ENCODE results near the gene CSTF1. TPM values are rescaled to one million over a fixed set of nuclear protein-coding genes. Genes with fewer than 3 reads are reported as not detected.

CSTF1 gene
- total and polyA plus RNA-seq, 2 of the 8 experiments (the other 6 are each of a cell fraction or from before 2014, with no cell fraction given), result 59.4 to 83.5 TPM

- Histone ChIP-seq H3K4me2 (ENCODE audit: insufficient read depth in 1 of 2, low read depth in 2 of 2, low read length in 2 of 2) (no peak overlapping the region), H3K4me3 (ENCODE audit: extremely low read depth in 1 of 4, insufficient read depth in 2 of 4, low read depth in 3 of 4, low read length in 4 of 4) (no peak overlapping the region), H3K79me1 (ENCODE audit: low read depth, low read length) (no peaks in the 10 kb centered on the region), H2AK5ac (ENCODE audit: low read depth, low read length) (no peak overlapping the region), H3K27ac (ENCODE audit: low read depth, low read length) (no peak overlapping the region), H4K5ac (ENCODE audit: insufficient read length, low read depth, low read length) (no peak overlapping the region), H3K23ac (ENCODE audit: insufficient read length) (no peak overlapping the region), H3K4me1 (replicated peaks in 1 of 4; ENCODE audit: control insufficient read depth in 3 of 4, insufficient read depth in 4 of 4, low read length in 3 of 4) (peaks cover 0 to 4% (median 1%) of the 10 kb centered on the region in 4 experiments; a peak in 4 of 7 replicates), H2BK5ac (ENCODE audit: low read depth, low read length) (no peak overlapping the region), H3K9me3 (ENCODE audit: insufficient read depth in 2 of 2, low read depth in 1 of 2, low read length in 1 of 2) (no peaks in the 10 kb centered on the region), H2BK15ac (ENCODE audit: low read length) (no peak overlapping the region), H4K20me1 (replicated peaks in 1 of 2; ENCODE audit: control insufficient read depth in 1 of 2, insufficient read depth in 2 of 2, low read length in 2 of 2) (peaks cover 0 to 2% of the 10 kb centered on the region in 2 experiments), H4K8ac (ENCODE audit: extremely low read depth, insufficient read depth, low read length) (no peak overlapping the region), H2BK120ac (replicated peaks; ENCODE audit: low read depth, low read length) (no peak overlapping the region), H3K14ac (ENCODE audit: insufficient read length) (no peak overlapping the region), H3K18ac (ENCODE audit: extremely low read depth, low read length) (no peak overlapping the region), H3K9ac (replicated peaks in 1 of 4; ENCODE audit: extremely low read depth in 1 of 4, low read depth in 3 of 4, low read length in 3 of 4) (no peak overlapping the region), H2BK12ac (ENCODE audit: low read depth, low read length) (no peak overlapping the region), H4K91ac (replicated peaks; ENCODE audit: insufficient read length, low read length) (no peak overlapping the region), H2BK20ac (ENCODE audit: low read length) (no peak overlapping the region), H3K56ac (replicated peaks; ENCODE audit: insufficient read length, low read depth, low read length) (no peak overlapping the region), H3K27me3 (replicated peaks in 1 of 4; ENCODE audit: control insufficient read depth in 3 of 4, extremely low read depth in 1 of 4, insufficient read depth in 3 of 4, low read length in 3 of 4) (peaks cover 0 to 1% (median 0%) of the 10 kb centered on the region in 4 experiments; a peak in 2 of 7 replicates), H3K79me2 (ENCODE audit: control insufficient read depth in 1 of 2, insufficient read depth in 2 of 2, low read length in 2 of 2) (no peaks in the 10 kb centered on the region), H3K4ac (replicated peaks; ENCODE audit: insufficient read length, low read depth, low read length) (no peak overlapping the region), H3K36me3 (ENCODE audit: control insufficient read depth in 2 of 4, insufficient read depth in 4 of 4, low read length in 3 of 4) (no peaks in the 10 kb centered on the region; a peak in 1 of 8 replicates), H3K23me2 (ENCODE audit: low read depth, low read length) (no peaks in the 10 kb centered on the region), H2AFZ (ENCODE audit: low read length) (no peak overlapping the region)
- FAIRE-seq (no peak), DNase-seq (ENCODE audit: low read depth in 1 of 2, low spot score in 2 of 2) (no peak)
- ChIA-PET POLR2A (ENCODE audit: partially characterized antibody) (no interaction called here), CTCF (ENCODE audit: partially characterized antibody) (interaction anchor here (1.0 to 1.7 kb wide), 2 partner anchors 9 to 129 kb away, joined by 3 to 5 read pairs; no protein-coding TSS in a partner anchor)
- WGBS, 2 experiments (ENCODE audit: extremely low coverage in 1 of 2, insufficient coverage in 1 of 2, insufficient read length in 1 of 2, insufficient replicate concordance in 2 of 2, low coverage in 1 of 2, low lambda C conversion rate in 2 of 2, missing lambda C conversion rate in 1 of 2), result 84% methylated on average over 11 of the region's 11 CpGs; no CpG with 5 or more reads in 1 of the 2 experiments
- TF ChIP-seq CTBP2 (IDR thresholded peaks at IDR 0.05; ENCODE audit: borderline replicate concordance, insufficient read depth, insufficient read length, low read length) (no peak), ATF2 (IDR thresholded peaks at IDR 0.05; ENCODE audit: low read length) (no peak), SP2 (IDR thresholded peaks at IDR 0.05; ENCODE audit: low read length) (no peak), CEBPB (IDR thresholded peaks at IDR 0.05; ENCODE audit: low read depth, low read length) (no peak), SRF (IDR thresholded peaks at IDR 0.05; ENCODE audit: low read depth, low read length) (no peak), SP1 (IDR thresholded peaks at IDR 0.05; ENCODE audit: low read depth, low read length) (no peak), TAF1 (IDR thresholded peaks at IDR 0.05; ENCODE audit: low read depth, low read length) (no peak), TBP (IDR thresholded peaks at IDR 0.05; ENCODE audit: low read depth, low read length) (no peak), JUN (IDR thresholded peaks at IDR 0.05; ENCODE audit: low read depth, low read length) (no peak)
Measured at GRCh38 chr20:56420940-56421688, 28.7 kb downstream of the CSTF1 start.
